ENCODE results near the gene CLIC5.

The CLIC5 gene

DNA sequence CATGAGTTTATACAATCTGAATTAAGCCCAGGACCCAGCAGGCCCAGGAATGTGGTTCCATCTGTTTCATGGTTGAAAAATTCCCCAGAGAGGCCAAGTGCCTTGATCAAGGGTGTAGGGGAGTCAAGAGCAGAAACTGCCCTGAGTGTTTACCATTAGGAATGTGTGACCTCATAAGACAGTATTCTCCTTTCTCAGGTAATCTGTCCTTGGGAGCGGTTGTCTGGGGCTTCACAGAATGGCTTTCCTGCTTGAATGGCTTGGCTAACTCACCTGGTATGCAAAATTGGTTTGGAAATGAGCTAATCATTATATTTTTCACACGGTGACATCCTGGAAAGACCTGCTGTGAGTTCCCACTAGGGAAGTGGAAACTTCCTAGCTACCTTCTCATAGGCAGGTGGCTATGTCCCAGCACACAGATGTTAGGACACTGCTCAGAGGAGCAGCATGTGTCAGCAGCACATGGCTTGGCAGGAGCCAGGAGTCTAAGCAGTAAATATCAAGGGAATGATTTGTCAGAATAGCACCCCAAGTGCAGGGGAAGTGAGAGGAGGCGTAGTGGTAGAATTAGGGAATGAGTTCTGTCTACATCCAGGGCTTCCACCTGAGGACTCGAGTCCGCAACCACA lies 17.7 kb downstream of the CLIC5 start:
- no peak for DNase-seq (ENCODE audit: low read depth in 3 of 3)

DNA sequence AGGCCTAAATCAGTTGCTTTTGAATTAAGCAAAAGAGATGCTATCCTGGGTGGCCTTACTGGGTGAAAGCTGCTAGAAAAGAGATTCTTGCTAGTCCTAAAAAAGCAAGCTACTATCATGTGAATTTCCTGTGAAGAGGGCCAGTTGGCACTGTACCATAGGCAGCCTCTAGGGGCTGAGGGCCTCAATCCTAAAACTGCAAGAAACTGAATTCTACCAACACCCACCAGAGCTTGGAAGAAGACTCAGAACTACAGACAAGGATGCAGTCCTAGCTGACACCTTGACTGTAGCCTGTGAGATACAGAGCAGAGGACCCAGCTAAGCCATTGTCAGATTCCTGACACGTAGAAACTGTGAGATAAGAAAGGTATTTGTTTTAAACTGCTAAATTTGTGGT lies 24.5 kb downstream of the CLIC5 start:
- no peak for DNase-seq (ENCODE audit: low read depth in 3 of 3)

DNA sequence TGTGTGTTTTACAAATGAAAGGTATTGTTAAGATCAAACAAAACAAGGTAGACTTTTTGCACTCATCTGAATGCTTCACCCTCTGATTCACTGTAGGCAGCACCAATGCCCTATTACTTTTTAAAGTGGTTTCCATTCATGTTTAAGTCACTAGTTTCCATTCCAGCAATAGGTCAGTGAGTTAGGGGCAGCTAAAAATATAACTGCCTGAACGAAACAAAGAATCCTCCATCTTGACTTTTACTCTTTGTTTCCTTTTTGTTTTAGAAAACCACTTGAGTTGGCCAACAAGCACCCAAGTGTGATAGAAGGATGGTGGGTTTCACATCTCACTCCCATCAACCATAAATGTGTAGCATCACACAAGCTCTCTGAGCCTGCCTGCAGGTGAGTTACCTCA lies 25.5 kb downstream of the CLIC5 start:
- DNase-seq (ENCODE audit: low read depth in 3 of 3), result no peak

DNA sequence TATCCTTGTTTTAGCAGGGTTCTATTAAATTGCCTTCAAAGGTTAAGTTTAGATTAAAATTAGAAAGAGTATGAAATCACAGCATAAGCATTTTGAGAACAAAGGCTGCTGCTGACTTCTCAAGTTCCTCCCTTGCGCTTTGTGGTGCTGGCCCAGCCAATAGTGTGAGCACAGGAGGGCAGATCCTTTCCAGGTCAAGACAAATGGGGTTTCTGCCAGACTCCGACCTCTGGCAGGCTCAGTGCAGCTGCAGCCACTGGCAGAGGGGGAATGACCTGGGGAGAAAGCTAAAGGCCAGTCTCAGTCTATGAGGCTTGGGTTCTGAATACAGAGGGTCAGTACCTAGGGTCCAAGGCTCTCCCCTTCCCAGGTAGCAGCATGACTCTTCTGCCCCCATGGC lies 27.0 kb downstream of the CLIC5 start:
- no peak for DNase-seq (ENCODE audit: low read depth in 3 of 3)

DNA sequence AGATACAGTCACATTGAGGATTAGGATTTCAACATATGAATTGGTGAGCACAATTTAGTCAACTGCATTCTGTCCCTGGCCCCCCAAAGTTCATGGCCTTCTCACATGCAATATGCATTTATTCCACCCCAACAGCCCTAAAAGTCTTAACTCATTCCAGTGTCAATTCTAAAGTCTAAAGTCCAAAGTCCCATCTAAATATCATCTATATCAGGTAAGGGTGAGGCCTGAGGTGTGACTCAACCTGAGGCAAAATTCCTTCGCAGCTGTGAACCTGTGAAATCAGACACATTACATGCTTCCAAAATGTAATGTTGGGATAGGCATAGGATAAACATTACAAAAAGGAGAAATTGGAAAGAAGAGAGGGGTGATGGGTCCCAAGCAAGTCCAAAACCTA lies 27.8 kb downstream of the CLIC5 start:
- no peak for DNase-seq (ENCODE audit: low read depth in 3 of 3)

DNA sequence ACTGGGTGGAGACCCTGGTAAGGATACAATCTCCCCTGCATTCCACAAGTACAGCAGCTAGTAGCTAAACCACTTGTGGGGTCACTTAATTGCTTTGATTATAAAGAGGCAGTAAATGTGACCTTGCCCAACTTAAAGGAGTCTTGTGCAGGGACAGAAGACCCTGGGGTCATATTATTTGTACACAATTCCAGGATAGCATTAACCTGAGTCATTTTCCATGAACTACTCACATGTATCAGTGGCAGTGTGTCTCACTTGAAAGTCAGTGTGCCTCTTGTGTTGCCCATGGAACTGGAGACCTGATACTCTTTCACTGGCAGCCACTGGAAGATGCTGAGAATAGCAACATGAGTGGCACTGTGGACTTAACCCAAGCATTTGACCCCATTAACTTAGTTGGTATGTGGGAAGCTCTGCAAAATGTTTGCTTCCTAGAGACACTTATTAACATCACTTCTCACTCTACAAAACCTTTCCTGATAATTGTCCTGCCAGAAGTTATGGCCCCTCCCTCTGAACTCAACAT lies 28.9 kb downstream of the CLIC5 start:
- DNase-seq (ENCODE audit: low read depth in 3 of 3), result no peak

DNA sequence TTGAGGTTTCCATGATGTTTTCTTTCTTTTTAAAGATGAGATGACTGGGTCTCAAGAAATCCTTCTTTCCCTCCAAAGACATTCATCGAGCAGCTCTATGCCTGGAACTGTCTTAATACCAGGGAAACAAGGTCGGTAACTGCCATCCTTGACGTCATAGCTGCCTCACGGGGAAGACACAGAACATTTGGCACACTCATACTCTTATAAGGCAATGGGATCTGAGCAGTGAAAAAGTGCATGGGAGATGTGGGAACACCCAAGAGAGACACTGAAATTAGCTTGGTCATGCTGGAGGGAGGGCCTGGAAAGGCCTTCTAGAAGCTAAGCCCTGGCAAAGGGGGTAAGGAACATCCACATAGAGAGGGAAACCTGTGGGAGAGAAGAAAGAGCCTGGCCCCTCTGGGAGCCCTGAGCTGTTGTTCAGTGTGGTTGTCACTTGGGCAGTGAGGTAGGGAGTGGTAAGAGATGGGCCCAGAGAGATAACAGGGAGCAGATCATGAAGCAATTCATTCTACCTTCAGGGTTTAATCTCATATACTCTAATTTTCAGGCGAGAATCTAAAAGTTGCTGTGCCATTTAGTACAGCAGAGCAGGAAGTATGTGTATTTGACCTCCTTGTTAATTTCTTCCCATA lies 30.8 kb downstream of the CLIC5 start:
- DNase-seq (ENCODE audit: low read depth in 3 of 3), result no peak

DNA sequence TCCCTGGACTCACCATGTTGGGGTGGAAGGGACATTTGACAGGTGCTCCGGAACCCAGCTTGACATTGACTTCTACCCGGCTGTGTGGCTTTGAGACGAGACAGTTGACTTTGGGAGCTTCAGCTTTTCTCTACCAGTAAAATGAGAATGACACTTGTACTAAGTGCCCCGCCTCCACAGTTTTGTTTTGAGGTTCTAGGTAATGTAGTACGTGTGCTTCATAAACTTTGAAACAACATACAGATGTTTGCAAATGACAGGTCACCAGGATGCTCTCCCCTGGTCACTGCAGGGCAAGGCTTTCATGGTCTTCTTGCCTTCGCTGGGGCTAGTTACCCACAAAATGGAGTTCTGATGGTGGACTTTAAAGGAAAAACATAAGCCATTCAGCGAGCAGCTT lies 31.3 kb downstream of the CLIC5 start:
- DNase-seq (ENCODE audit: low read depth in 3 of 3), result no peak

DNA sequence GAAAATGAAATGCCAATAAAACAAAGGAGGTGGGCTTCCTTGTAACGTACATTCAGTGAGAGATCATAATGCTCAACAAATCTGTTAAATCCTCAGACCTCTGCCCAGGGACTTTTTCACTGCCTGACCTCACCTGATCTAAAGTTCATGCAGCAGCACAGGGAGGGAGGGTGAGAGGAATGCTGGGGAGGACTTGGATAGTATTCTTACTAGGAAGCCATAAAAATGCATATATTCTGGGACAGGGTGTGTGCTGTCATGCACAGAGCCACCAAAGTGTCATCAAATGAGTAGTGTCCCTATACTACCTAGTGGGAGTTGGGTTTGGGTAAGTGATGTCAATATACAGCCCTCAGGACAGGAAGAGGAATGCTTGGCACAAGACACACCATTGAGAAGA lies 32.6 kb downstream of the CLIC5 start:
- no peak for DNase-seq (ENCODE audit: low read depth in 3 of 3)

DNA sequence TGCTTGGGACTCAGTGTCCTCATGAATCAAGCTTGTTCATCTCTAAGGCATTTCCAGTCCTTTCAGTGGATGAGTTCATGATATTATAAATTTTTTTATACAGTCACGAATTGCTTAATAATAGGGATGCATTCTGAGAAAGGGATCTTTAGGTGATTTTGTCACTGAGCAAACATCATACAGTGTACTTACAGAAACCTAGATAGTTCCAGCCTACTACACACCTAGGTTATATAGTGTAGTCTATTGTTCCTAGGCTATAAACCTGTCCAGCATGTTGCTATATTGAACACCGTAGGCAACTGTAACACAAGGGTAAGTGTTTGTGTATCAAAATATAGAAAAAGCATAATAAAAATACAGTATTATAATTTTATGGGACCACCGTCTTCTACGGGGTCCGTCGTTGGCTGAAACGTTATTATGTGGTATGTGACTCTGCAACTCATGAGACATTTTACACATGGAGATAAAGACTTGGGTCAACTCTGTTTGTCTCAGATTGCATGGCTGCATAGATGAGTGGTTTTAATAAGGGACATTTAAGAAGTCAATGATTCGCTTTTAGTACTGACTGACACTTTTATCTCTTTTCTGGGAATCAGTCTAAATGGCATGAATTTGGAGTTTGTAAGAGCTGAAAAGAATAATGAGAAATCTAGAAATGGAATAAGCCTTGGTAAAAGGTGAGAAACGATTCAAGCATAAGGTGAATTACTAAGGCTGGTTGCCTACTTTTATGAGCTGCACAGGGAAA lies 33.2 kb downstream of the CLIC5 start:
- no peak for DNase-seq (ENCODE audit: low read depth in 3 of 3)

DNA sequence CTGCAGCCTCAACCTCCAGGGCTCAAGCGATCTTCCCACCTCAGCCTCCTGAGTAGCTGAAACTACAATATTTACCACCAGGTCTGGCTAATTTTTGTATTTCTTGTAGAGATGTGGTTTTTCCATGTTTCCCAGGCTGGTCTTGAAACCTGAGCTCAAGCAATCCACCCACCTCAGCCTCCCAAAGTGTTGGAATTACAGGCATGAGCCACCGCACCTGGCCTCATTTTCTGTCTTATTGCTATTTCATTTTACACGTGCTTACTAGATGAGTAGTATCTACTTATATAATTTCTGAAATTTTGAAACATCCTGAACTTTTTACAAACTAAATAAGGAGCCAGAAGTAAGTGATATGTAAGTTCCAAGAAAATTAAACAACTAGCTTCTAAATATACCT lies 34.6 kb downstream of the CLIC5 start:
- no peak for DNase-seq (ENCODE audit: low read depth in 3 of 3)

DNA sequence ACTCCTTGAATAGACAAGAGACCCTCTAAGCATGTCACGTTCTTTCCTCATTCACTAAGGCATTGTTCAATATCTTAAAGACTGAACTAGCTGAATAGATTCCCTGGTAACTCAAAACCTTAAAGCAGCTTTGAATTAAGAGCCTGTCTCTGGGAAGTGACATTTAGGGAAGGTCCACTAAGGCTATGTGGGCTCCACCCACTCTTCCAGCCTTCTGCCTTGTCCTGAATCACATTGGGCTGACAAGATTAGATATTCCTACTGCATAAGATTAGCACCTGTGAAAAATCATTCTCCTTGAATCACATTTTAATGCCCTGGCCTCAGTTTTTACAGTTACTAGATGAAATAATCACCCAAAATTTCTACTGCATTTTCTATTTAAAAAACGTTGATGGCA lies 36.3 kb downstream of the CLIC5 start:
- DNase-seq (ENCODE audit: low read depth in 3 of 3), result no peak

DNA sequence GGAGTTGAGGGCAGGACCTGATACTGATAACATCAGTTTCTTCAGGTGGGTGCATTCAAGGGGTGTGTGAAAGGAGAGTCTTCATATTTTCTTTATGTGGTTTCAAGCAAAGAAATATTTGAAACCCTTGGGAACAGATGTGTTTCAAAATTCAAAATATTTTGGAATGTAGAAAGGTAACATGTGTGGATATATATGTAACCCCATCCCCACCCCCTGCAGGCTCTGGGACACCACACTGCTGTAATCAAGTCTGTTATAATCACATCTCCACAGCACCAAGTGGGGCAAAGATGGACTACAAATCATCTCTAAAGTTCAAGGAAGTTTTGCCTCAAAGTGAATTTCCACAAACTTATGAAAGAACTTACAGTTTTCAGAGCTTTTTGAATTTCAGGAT lies 41.1 kb downstream of the CLIC5 start:
- DNase-seq (ENCODE audit: low read depth in 3 of 3), result no peak

DNA sequence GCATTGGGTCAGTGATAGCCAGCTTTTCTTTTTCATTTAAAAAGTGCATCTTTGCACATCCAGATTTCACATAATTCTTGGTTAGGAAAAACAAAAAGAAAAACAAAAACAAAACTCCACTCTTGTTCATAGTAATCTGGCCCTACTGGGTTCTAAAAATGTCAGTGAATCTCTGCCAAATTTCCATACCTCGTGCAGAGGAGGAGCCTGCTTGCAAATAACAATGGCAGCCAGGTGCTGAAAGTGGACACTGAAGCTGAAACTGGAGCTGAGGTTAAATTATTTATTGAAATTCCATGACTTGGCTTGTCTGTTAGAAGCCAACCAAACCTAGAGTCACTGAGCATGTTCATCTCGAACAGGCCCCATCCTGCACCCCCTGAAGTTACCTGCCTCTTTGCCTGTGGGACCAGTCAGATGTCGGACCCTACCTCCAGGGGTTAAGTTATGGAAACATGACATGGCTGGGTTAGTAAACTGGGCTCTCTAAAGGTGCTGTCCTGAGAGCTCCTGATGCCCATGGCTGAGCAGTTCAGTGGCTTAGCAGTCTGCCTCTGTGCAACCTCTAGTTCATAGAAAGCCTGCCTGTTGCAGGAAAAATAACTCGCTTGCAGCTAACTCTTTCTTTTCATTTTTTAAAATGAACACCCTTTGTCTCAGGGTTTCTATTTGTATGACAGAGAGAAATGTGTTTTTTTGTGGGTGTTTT lies 42.7 kb downstream of the CLIC5 start:
- no peak for DNase-seq (ENCODE audit: low read depth in 3 of 3)

DNA sequence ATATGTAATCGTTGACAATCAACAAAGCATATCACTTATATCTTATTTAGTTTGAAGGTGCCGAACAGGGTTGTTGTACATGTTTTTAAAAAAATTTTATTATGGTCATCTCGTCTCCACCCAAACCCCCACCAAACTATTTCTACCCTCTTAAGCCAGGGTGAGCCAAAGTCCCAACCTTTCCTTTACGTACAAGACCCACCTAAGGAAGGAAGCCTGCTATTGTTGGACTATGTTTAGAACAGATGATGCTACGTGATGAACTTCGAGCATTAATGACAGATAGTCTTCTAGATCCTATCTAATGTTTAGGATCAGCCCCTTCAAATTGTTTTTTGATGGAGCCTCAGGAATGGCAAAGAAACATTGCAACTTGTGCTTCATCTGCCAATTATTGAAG lies 44.4 kb downstream of the CLIC5 start:
- DNase-seq (ENCODE audit: low read depth in 3 of 3), result no peak

DNA sequence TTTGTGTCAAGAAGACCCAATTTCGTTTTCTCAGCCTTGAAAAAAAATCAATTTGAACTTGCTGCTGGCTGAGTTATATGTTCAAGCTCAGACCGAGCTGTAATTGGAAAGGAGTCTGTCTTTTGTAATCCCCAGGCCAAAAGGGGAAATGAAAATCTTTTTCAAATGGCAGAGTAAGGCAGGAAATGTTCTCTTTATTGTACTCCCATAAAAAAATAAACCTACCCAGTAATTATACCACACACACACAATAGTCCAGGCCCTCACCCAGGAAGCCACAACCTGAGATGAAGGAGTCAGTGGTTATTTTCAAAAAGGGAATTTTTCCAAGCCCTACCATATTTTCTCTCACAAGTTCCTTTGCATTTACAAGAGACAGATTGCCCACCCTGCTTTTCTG lies 45.3 kb downstream of the CLIC5 start:
- no peak for DNase-seq (ENCODE audit: low read depth in 3 of 3)

DNA sequence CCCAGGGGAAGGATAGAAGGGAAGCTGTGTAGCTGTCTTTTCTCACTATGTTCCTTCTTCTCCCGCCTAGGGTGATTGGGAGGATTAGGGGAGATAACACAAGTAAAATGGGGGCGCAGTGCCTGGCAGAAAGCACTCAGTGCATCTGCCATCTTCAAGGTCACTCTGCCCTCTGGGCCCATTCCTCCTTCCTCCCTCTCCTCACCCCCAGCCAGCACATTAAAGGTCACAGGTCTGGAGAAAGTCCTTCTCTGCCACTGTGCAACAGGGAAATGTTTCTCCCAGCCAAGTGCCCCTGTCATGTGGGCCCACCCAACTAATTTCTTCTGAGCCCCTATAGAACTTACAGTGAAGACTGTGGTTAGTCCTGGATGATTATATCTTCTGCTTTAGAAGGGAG lies 45.8 kb downstream of the CLIC5 start:
- DNase-seq (ENCODE audit: low read depth in 3 of 3), result no peak

DNA sequence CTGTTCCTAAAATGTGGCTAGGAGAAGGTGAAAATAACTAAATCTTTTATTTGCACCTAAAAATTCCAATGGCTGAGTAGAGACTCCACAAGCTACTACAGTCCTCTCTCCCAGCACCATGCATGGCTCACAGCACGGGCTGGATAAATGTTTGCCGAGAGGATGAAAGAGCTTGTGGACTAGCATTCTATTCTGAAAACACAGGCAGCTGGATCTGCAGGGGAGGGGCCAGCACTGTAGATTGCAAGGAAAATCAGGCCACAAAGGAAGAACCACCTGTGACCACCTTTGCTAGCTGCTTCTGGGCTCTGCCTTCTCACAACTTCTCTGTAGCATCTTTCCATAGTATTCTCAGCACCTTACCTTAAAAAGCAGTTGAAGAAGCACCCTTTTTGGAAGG lies 46.6 kb downstream of the CLIC5 start:
- no peak for DNase-seq (ENCODE audit: low read depth in 3 of 3)

DNA sequence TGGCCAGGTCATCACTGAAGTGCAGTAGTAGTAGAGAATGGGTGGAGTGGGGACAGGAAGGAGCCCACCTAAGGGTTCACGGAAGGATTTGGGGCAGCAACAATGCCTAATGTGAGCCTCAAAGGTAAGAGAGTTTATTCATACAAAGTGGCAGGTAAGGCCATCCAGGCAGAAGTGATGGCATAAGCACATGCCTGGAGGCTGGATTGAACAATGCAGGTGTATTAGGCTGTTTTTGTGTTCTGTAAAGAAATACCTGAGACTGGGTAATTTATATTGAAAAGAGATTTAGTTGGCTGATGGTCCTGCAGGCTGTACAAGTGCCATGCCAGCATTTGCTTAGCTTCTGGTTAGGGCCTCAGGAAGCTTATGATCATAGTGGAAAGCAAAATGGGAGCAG lies 48.3 kb downstream of the CLIC5 start:
- DNase-seq (ENCODE audit: low read depth in 3 of 3), result no peak

DNA sequence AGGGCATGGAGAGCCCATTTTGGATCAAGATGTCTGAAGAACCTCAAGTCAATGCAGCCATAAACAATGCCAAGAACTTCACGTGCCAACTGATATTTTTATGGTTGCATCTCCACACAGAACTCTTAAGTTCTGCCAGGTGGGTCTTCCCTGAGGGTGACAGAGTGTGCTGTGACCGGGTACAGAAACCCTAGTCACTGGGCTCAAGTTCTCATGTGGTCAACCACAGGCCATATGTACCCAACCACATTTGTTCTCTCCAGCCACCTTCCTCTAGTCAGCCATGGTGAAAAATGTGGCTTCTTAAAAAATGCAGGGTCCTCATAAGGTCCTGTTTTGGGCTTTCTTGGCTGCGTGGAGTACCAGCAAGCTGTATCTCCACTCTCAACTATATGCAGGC lies 48.9 kb downstream of the CLIC5 start:
- no peak for DNase-seq (ENCODE audit: low read depth in 3 of 3)

DNA sequence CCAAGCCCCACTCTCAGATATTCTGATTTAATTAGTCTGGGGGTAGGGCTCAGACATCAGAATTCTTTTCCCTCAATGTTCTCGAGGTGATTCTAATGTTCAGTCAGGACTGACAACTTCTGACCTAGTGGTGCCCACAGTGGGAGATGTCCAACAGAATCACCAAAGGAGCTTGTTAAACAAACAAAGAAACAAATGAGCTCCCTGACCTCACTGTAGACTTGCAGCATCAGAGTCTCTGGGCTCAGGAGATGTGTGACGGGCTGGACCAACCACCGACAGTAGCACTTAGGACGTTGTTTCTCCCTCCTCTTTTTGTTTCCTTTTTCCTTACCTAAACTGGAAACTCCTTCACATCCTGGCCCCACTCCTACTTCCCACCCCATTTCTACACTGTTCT lies 49.3 kb downstream of the CLIC5 start:
- no peak for DNase-seq (ENCODE audit: low read depth in 3 of 3)

DNA sequence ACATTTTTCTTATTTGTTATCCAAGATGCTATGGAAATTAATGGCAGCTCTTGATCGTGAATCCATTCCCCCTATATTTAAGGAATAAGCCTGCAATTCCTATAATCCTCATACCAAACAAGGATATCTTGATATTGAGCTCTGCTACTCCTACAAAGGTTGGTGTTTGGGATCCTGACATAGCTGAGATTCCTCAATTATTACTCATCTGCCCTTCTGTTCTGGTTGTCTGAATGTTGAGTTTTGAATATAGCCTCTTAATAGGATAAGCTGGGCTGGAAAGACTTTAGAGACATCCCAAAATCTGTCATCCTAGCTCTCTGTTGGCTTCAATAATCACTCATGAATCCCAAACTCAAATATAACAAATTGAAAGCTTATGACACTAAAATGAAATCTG lies 49.9 kb downstream of the CLIC5 start:
- DNase-seq (ENCODE audit: low read depth in 3 of 3), result no peak

DNA sequence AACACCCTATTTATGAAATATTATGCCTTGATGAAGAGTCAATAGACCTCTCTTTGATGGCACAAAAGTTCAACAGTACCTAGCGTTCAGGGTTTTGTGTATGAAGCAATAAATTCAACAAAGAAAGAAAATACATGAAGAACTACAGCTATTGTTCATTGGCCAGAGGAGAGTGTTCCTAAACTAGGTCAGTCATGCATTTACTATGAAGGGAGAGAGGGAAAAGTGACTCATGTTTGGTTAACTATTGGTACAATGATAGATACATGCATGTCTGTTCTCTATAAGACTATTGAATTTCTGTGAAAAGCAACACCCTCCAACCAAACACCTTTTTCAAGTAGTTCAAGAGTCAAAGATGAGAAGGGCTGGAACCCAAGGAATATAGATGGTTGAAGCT lies 50.7 kb downstream of the CLIC5 start:
- DNase-seq (ENCODE audit: low read depth in 3 of 3), result no peak
